Mesenchymal stem cell (in vitro differentiated cells and primary cell): ENCODE results near the gene ARID1B.

Source experiments
- DNase-seq: peaks from one replicate; pipeline ENCODE4 v3.0.0-alpha.2; 2013
- H2AFZ ChIP-seq: one replicate; pipeline ENCODE4 v1.6.1; 2013; ENCODE audit warnings: low read depth, mild to moderate bottlenecking, control low read depth, inconsistent platforms, low read length, moderate library complexity
- H2AK5ac ChIP-seq: 2 replicates; pipeline ENCODE4 v1.6.1; 2013; ENCODE audit warnings: low read length, moderate library complexity, mild to moderate bottlenecking, inconsistent platforms; ENCODE audit not compliant: severe bottlenecking
- H2BK120ac ChIP-seq: one replicate; pipeline ENCODE4 v1.6.1; 2013; ENCODE audit warnings: low read depth, mild to moderate bottlenecking, inconsistent platforms, low read length, moderate library complexity
- H2BK12ac ChIP-seq, 2 experiments: one replicate each; pipeline ENCODE4 v1.6.1; 2013; ENCODE audit warnings: inconsistent platforms in 2 of 2, low read length in 2 of 2, mild to moderate bottlenecking in 2 of 2, moderate library complexity in 2 of 2, control low read depth in 1 of 2
- H2BK15ac ChIP-seq: one replicate; pipeline ENCODE4 v1.6.1; 2013; ENCODE audit warnings: mild to moderate bottlenecking, low read depth, inconsistent platforms; ENCODE audit not compliant: poor library complexity, severe bottlenecking
- H2BK5ac ChIP-seq: 2 replicates; pipeline ENCODE4 v1.6.1; 2013; ENCODE audit warnings: low read depth, mild to moderate bottlenecking, low read length, control low read depth, inconsistent platforms; ENCODE audit not compliant: poor library complexity, severe bottlenecking
- H3K14ac ChIP-seq, 2 experiments: one replicate each; pipeline ENCODE4 v1.6.1; 2013; ENCODE audit warnings: inconsistent platforms in 2 of 2, low read length in 2 of 2, control low read depth in 1 of 2, mild to moderate bottlenecking in 1 of 2, moderate library complexity in 1 of 2
- H3K18ac ChIP-seq, 2 experiments: one replicate each; pipeline ENCODE4 v1.6.1; 2013; ENCODE audit warnings: inconsistent platforms in 2 of 2, low read length in 2 of 2, control low read depth in 1 of 2, low read depth in 1 of 2, mild to moderate bottlenecking in 1 of 2
- H3K23ac ChIP-seq, 2 experiments: one replicate each; pipeline ENCODE4 v1.6.1; 2013; ENCODE audit warnings: inconsistent platforms in 2 of 2, low read length in 2 of 2, mild to moderate bottlenecking in 2 of 2, moderate library complexity in 2 of 2, control low read depth in 1 of 2
- H3K27ac ChIP-seq: 2 replicates; pipeline ENCODE4 v1.5.1; 2013; ENCODE audit warnings: mild to moderate bottlenecking, moderate library complexity, low read length, control low read depth, inconsistent platforms; ENCODE audit not compliant: poor library complexity, severe bottlenecking
- H3K27me3 ChIP-seq, 2 experiments: 2 replicates each; pipeline versions ENCODE4 v1.6.1 to v1.7.0; 2013; ENCODE audit warnings: low read length in 2 of 2, mild to moderate bottlenecking in 2 of 2, moderate library complexity in 2 of 2, control low read depth in 1 of 2, inconsistent platforms in 1 of 2; ENCODE audit not compliant: control insufficient read depth in 1 of 2, insufficient read depth in 1 of 2
- H3K36me3 ChIP-seq, 2 experiments: 2 replicates each; pipeline versions ENCODE4 v1.6.1 to v1.7.0; 2013; ENCODE audit warnings: low read length in 2 of 2, control low read depth in 1 of 2, inconsistent platforms in 1 of 2, low read depth in 1 of 2, mild to moderate bottlenecking in 1 of 2; ENCODE audit not compliant: insufficient read depth in 2 of 2, control insufficient read depth in 1 of 2
- H3K4ac ChIP-seq, 2 experiments: one replicate each; pipeline ENCODE4 v1.6.1; 2013; ENCODE audit warnings: inconsistent platforms in 2 of 2, low read length in 2 of 2, mild to moderate bottlenecking in 2 of 2, moderate library complexity in 2 of 2, control low read depth in 1 of 2, low read depth in 1 of 2
- H3K4me1 ChIP-seq: 2 replicates; pipeline ENCODE4 v1.6.1; 2013; ENCODE audit warnings: low read depth, low read length, control low read depth; ENCODE audit not compliant: control insufficient read depth, insufficient read depth
- H3K4me2 ChIP-seq: 2 replicates; pipeline ENCODE4 v1.6.1; 2013; ENCODE audit warnings: low read length, mild to moderate bottlenecking, inconsistent platforms; ENCODE audit not compliant: poor library complexity, severe bottlenecking
- H3K4me3 ChIP-seq, 2 experiments: 2 replicates each; pipeline versions ENCODE4 v1.5.1 to v1.7.0; 2013; ENCODE audit warnings: low read length in 2 of 2, mild to moderate bottlenecking in 2 of 2, control low read depth in 1 of 2, low read depth in 1 of 2; ENCODE audit not compliant: insufficient read depth in 1 of 2
- H3K79me1 ChIP-seq: replicated peaks from 2 replicates; pipeline ENCODE4 v1.6.1; 2013; ENCODE audit warnings: mild to moderate bottlenecking, control low read depth, low read length, inconsistent platforms; ENCODE audit not compliant: poor library complexity, severe bottlenecking
- H3K9ac ChIP-seq: 2 replicates; pipeline ENCODE4 v1.7.0; 2013; ENCODE audit warnings: mild to moderate bottlenecking, low read length, moderate library complexity
- H3K9me3 ChIP-seq: 2 replicates; pipeline ENCODE4 v1.7.0; 2013; ENCODE audit warnings: mild to moderate bottlenecking, low read length; ENCODE audit not compliant: control insufficient read depth
- H4K8ac ChIP-seq: one replicate; pipeline ENCODE4 v1.6.1; 2013; ENCODE audit warnings: inconsistent platforms, mild to moderate bottlenecking, low read length, moderate library complexity
- H4K91ac ChIP-seq: one replicate; pipeline ENCODE4 v1.6.1; 2013; ENCODE audit warnings: mild to moderate bottlenecking, low read length, inconsistent platforms
- WGBS: methylation state at CpG from one replicate; pipeline ENCODE4 v1.1.7; 2013; ENCODE audit warnings: mixed read lengths; 5-methylcytosine and 5-hydroxymethylcytosine counted together

The ARID1B gene

DNA sequence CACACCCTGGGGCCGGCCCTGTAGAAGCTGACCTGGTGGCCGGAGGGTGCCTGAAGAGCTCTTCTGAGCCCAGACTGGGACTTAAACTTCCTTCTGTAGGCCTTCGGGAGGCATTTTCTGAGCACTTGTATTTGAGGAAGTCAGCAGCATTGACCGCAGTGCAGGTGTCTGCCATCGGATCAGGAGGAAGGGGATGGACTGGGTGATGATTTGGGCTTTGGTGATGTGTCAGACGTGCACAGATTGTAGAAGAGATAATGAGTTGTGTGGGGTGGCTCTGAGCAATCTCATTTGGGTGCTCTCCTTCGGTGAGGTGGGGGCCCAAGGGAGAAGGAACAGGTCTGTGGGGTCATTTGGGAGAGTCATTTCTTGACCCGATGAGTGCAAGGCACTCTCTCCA, 150.9 kb downstream of the ARID1B start:
- Histone ChIP-seq H3K4me1 (peaks cover 4% of the 10 kb centered on the region), H2AFZ (no peak overlapping the region), H3K23ac (no peak overlapping the region), H3K14ac (no peak overlapping the region), H3K36me3 (peaks cover 0 to 5% of the 10 kb centered on the region in 2 experiments), H3K27me3 (no peaks in the 10 kb centered on the region), H2AK5ac (no peak overlapping the region), H3K4ac (no peak overlapping the region), H3K27ac (no peak overlapping the region), H4K91ac (no peak overlapping the region), H3K79me1 (peaks cover 46% of the 10 kb centered on the region), H3K4me2 (no peak overlapping the region), H3K9ac (no peak overlapping the region), H3K18ac (no peak overlapping the region), H3K9me3 (no peaks in the 10 kb centered on the region), H2BK120ac (no peak overlapping the region), H3K4me3 (no peak overlapping the region), H4K8ac (no peak overlapping the region), H2BK12ac (no peak overlapping the region), H2BK15ac (no peak overlapping the region), H2BK5ac (no peak overlapping the region)
- 94% methylated on average over 8 of the region's 8 CpGs for WGBS
- DNase-seq: no peak

DNA sequence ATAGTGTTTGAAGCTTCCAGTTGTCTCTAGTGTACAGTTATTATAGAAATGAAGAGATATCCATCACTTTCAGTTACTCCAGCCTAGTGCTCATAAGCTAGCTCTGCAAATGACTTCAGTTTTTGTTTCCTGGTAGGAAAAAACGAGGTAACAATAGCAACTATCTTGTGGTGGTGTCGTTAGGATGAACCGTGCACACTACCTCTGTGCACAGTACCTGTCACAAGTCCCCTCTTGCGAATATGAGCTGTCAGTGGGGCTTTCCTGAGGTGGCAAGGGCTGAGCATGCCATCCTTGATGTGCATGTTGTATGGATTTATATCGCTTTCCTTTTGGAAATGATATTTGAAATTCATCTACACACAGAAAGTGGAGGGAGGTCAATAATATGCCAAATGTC, 151.8 kb downstream of the ARID1B start:
- Histone ChIP-seq H3K18ac (no peak overlapping the region), H2AK5ac (no peak overlapping the region), H2BK120ac (no peak overlapping the region), H4K91ac (no peak overlapping the region), H2BK15ac (no peak overlapping the region), H3K4me1 (peaks cover 8% of the 10 kb centered on the region), H3K36me3 (peaks cover 0 to 5% of the 10 kb centered on the region in 2 experiments), H3K4me2 (no peak overlapping the region), H3K9ac (no peak overlapping the region), H3K14ac (no peak overlapping the region), H3K4ac (no peak overlapping the region), H2AFZ (no peak overlapping the region), H3K4me3 (no peak overlapping the region), H3K79me1 (peaks cover 47% of the 10 kb centered on the region), H3K9me3 (no peaks in the 10 kb centered on the region), H3K23ac (no peak overlapping the region), H2BK12ac (no peak overlapping the region), H3K27ac (no peak overlapping the region), H2BK5ac (no peak overlapping the region), H3K27me3 (no peaks in the 10 kb centered on the region), H4K8ac (no peak overlapping the region)
- DNase-seq: no peak
- WGBS: 92% methylated on average over 4 of the region's 5 CpGs

GRCh38 chr6:156931283-156931682, 154.1 kb downstream of the ARID1B start:
- no peaks in the 10 kb centered on the region for H3K27me3 ChIP-seq
- no peak overlapping the region for H2AFZ ChIP-seq
- no peak overlapping the region for H3K27ac ChIP-seq
- no peak overlapping the region for H3K9ac ChIP-seq
- 97% methylated on average over 3 of the region's 3 CpGs for WGBS
- H4K8ac ChIP-seq: no peak overlapping the region
- H4K91ac ChIP-seq: no peak overlapping the region
- H3K14ac ChIP-seq: no peak overlapping the region
- no peaks in the 10 kb centered on the region for H3K9me3 ChIP-seq
- no peak overlapping the region for H2BK5ac ChIP-seq
- peaks cover 40% of the 10 kb centered on the region for H3K79me1 ChIP-seq
- no peak overlapping the region for H3K4me2 ChIP-seq
- H2BK120ac ChIP-seq: peak overlapping the region; percentile 5
- H3K4me1 ChIP-seq: peaks cover 5% of the 10 kb centered on the region
- no peak for DNase-seq
- no peak overlapping the region for H3K4me3 ChIP-seq
- H3K18ac ChIP-seq: no peak overlapping the region
- H2AK5ac ChIP-seq: no peak overlapping the region
- no peak overlapping the region for H2BK15ac ChIP-seq
- H3K36me3 ChIP-seq: peaks cover 5 to 7% of the 10 kb centered on the region in 2 experiments
- no peak overlapping the region for H2BK12ac ChIP-seq
- no peak overlapping the region for H3K4ac ChIP-seq
- H3K23ac ChIP-seq: no peak overlapping the region

GRCh38 chr6:156933201-156934068, 156.3 kb downstream of the ARID1B start:
- Histone ChIP-seq H3K4me2 (no peak overlapping the region), H3K18ac (peak overlapping the region in 1 of 2 experiments; percentile 40), H3K27ac (no peak overlapping the region), H2AFZ (no peak overlapping the region), H4K91ac (no peak overlapping the region), H3K79me1 (peaks cover 27% of the 10 kb centered on the region), H3K9me3 (no peaks in the 10 kb centered on the region), H3K4me1 (peaks cover 4% of the 10 kb centered on the region), H3K4ac (no peak overlapping the region), H3K36me3 (peaks cover 0 to 16% of the 10 kb centered on the region in 2 experiments), H3K14ac (no peak overlapping the region), H4K8ac (no peak overlapping the region), H2BK5ac (no peak overlapping the region), H2BK12ac (no peak overlapping the region), H3K27me3 (no peaks in the 10 kb centered on the region), H3K23ac (peak overlapping the region in 1 of 2 experiments; percentile 72), H2BK15ac (no peak overlapping the region), H2AK5ac (no peak overlapping the region), H3K9ac (no peak overlapping the region), H2BK120ac (no peak overlapping the region), H3K4me3 (no peak overlapping the region)
- DNase-seq: no peak
- 79% methylated on average over 7 of the region's 7 CpGs for WGBS
